Stimulated activated CD4-positive, alpha-beta T cell treated with anti-CD3 and anti-CD28 coated beads, Interleukin-4, amount 100 ng/mL, for 4 hours (primary cell): ENCODE measurements around the gene ART4.
A peak's percentile ranks its signal among the peaks of the same experiment; 100 is the strongest.

Experiments used
- DNase-seq, 2 experiments: peaks; one replicate each; pipeline ENCODE4 v3.0.0-alpha.2; 2020

The ART4 gene, protein sequence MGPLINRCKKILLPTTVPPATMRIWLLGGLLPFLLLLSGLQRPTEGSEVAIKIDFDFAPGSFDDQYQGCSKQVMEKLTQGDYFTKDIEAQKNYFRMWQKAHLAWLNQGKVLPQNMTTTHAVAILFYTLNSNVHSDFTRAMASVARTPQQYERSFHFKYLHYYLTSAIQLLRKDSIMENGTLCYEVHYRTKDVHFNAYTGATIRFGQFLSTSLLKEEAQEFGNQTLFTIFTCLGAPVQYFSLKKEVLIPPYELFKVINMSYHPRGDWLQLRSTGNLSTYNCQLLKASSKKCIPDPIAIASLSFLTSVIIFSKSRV

DNA sequence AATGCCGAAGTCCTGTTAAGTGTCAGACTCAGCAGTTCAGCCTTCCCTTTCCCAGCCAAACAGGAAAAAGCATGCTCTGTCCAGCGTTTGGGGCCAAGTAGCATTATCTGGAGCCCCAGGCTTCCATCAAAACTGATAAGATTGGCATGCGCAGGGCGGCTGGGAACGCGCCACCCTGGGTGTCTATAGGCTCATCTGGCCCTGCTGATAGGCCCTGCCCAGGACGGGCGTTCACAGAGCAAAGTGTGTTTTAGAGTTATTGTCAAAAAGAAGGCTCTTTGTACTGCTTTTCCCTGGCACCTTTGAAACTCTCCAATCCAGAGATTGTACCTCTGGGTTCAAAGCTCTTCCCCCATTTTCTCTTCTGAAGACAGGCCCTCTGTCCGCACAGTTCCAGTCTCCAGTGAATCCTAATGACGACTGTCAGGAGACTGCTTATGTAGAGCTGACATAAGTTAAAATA lies at the start of gene ART4:
Gene ART4, minus strand, starts transcription at position 102 of the 463 bp plus-strand sequence. CDS start 413 bp downstream, outside the sequence.
- no peak for DNase-seq

DNA sequence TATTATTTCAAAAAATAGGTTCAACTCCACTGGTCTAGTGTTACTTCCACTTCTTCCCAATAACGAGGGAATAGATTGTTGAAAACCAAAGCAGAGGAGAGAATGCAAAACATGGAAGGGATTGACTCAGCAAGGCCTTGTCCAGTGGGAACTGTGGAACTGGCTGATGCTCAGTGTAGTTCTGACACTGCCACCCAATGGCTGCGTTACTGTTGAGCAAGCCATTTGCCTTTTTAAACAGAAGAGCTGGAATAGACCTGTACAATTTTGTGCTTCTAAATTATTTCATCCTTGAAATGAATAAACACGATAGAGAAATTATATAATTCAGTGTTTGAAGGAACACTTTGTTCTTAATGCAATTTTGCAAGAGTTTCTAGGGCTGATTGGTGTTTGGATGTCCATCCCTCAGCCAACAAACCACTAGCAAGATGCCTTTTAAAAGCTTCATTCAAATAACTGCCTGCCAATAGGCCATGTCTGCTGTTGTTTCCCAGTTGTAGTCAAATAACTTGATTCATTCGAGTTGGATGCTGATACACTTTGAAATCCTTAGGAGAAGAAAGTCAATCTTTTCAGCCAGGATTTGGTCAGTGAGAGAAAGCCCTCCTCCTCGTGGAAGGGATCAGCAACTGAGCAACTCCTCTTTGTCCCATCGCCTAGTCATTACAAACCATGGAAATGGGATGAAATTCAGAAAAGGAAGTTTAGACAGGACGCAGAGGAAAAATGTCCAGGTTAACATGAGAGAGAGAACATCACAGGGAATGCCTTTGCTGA lies 49.6 kb upstream of the ART4 start:
- DNase-seq = no peak

- no peak for DNase-seq
Observed at GRCh38 chr12:14890701-14891100, 47.4 kb upstream of the ART4 start.

DNA sequence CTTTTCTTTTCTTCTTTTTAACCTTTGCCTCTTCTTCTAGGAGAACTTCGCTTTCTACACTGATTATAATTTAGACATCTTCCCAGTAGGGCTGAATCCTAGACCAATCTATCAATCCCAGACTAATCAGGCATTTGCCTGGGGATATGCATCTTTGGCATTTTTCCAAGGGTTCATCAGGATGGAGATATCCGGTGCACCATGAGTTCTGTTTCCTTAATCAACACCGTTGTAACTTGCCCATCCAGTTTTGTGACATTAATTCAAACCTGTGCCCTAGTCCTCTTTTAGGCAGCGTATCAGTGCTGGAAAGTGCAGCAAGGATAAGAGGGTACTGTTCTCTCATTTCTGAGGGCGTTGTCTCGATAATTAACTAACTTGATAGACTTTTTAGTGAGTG lies 42.9 kb upstream of the ART4 start:
- DNase-seq = no peak

- no peak for DNase-seq
Observed at GRCh38 chr12:14885718-14886221, 42.4 kb upstream of the ART4 start, which contains the start of gene MGP. Gene MGP, minus strand, starts transcription at chr12:14885854. Its CDS starts 63 bp downstream, at chr12:14885791.

DNA sequence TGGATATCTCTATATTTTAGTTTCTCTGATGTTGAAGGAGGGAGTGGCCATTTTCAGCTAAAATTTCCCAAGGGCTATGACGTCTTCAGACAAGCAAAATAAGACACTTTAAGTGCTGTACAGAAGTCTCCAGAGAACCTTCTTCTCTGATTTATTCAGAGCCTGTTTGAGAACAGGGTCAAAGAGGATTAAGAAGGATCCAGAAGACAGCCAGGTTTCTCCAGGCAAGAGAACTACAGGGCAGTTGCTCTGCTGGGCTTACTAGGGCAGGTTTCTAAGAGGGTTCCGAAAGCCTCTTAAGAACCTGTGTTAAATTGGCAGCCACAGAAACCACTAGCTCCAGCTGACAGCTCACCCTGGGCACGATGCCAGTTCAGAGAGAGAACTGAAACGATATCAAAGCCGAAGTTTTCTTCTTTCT lies 41.1 kb upstream of the ART4 start:
- DNase-seq = peak; percentile 60 to 78

- DNase-seq = no peak
Observed at GRCh38 chr12:14883686-14884085, 40.4 kb upstream of the ART4 start.

DNA sequence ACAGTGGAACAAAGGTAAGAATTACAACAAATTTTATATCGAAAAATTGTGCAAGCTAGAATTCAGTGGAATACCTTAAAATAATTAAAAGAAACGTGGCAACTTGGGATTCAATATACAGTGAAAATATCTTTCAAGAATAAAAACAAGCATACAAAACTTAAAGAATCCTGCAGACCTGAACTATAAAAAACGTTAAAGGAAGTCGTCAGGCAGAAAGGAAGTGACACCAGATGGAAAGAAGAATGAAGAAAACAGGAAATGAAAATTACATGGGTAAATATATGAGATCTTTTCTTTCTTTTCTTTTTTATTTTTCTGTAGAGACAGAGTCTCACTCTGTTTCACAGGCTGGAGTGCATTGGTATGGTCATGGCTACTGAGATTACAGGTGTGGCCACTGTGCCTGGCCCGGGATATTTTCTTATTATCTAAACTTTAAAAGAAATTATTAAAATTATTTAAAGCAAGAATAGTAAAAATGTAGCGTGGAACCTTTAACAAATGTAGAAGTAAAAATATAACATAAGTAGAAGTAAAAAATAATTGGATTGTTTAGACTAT lies 37.6 kb upstream of the ART4 start:
- no peak for DNase-seq

DNA sequence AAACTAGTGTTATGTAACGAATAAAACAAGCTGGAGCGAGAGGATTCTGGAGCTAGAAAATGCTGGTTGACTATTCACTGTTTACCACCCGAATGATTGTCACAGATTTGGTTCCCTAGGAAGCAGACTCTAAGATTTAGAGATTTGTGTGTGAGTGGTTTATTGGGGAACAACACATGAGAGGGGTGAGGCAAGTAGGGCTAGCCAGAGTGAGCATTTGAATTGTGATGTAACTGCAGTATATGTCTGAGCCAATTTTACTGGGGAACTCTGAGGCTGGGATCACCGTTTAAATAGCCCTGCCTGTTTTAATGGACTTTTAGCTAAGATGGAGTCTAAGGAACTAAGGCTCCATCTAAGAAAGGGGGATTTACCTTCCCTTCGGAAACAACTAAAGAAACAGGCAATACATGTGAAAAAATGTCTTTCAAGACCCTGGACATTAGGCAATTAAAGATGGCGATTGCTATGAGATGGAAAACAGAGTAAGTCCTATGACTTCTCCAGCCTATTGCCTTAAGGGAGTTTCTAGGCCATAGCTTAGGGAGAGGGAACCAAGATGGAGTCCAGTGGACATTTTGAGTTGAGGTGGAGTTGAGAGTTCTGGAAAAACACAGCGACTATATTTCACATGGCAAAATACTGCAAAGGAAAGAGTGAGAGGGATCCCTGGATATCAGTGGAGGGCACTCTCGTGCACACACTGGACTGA lies 36.1 kb upstream of the ART4 start:
- no peak for DNase-seq

- DNase-seq = no peak
Observed at GRCh38 chr12:14878488-14878887, 35.2 kb upstream of the ART4 start.

- no peak for DNase-seq
Observed at GRCh38 chr12:14876833-14877232, 33.5 kb upstream of the ART4 start.

- no peak for DNase-seq
Observed at GRCh38 chr12:14874882-14875281, 31.6 kb upstream of the ART4 start.

GRCh38 chr12:14873440-14874185 lies 30.3 kb upstream of the ART4 start:
- no peak for DNase-seq

GRCh38 chr12:14871886-14872285 lies 28.6 kb upstream of the ART4 start:
- no peak for DNase-seq

DNA sequence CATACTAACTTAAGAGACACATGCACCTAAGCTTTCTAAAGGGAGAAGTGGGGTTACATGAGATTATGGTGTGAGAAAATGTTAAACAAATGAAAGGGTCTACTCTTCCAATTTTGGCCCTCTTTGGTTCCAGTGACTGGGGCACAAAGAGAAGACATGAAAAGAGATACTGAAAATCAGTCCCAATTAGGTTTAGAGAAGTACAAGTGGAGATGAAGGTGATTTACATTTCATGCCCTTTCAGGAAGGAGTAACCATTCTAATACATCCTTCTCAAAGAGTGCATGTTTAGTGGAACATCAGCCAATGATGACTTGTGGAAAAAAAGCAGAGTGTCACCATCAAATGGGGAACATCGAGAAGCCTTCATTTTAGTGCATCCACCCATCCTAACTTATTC lies 27.9 kb upstream of the ART4 start:
- no peak for DNase-seq

- DNase-seq = no peak
Observed at GRCh38 chr12:14868916-14869506, 25.7 kb upstream of the ART4 start.

GRCh38 chr12:14860490-14860889 lies 17.2 kb upstream of the ART4 start:
- DNase-seq = no peak

GRCh38 chr12:14858513-14858912 lies 15.2 kb upstream of the ART4 start:
- DNase-seq = no peak

DNA sequence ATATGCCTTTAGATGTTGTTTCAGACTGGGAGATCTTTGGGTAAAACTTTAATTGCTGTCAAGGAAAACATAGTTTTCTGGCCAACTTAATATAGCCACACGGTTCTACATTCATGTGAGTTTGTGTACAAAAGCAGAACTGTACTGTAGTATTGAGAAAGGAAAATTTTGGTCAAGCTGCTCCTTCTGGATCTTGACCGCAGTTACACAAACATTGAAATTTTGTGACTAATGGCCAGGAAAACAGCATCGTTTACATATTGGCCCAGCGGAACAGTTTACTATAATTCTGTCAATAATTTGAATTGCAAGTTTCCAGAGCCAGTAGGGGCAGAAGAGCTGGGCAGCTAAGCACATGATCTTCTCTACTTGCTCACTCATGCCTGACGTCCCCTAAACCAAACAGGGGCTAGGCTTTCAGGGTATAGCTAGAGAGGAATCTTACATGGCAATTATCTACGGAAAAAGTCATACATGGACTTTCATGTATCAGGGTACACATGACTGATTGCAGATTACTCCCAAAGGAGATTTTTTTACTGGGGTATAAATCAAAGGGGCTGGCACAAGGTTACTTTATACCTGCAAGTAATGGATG lies 11.4 kb upstream of the ART4 start:
- no peak for DNase-seq

- DNase-seq = no peak
Observed at GRCh38 chr12:14853961-14854360, 10.6 kb upstream of the ART4 start.

- no peak for DNase-seq
Observed at GRCh38 chr12:14852880-14853279, 9.6 kb upstream of the ART4 start.
